Fibroblast of lung (primary cell): ENCODE data around the gene PPIA. TPM values are rescaled to one million over a fixed set of nuclear protein-coding genes. Genes with fewer than 3 reads are reported as not detected.

ENCODE experiments used
- DNase-seq, 2 donors: peaks; one replicate each; pipeline versions ENCODE4 v3.0.0 to v3.0.0-alpha.2; 2010; ENCODE audit warnings: low read depth in 2 of 2
- H2AFZ ChIP-seq: 2 replicates; pipeline ENCODE4 v1.5.1; 2012; ENCODE audit warnings: low read length, control low read depth, inconsistent platforms
- H3K27ac ChIP-seq: 2 replicates; pipeline ENCODE4 v1.5.1; 2011; ENCODE audit warnings: low read length, control low read depth; ENCODE audit not compliant: insufficient read depth
- H3K27me3 ChIP-seq: 2 replicates; pipeline ENCODE4 v1.5.1; 2011; ENCODE audit warnings: mild to moderate bottlenecking, low read length; ENCODE audit not compliant: control insufficient read depth, insufficient read depth
- H3K36me3 ChIP-seq: 2 replicates; pipeline ENCODE4 v1.5.1; 2011; ENCODE audit warnings: low read length; ENCODE audit not compliant: control insufficient read depth, insufficient read depth
- H3K4me1 ChIP-seq: 2 replicates; pipeline ENCODE4 v1.5.1; 2011; ENCODE audit warnings: low read length; ENCODE audit not compliant: control insufficient read depth, insufficient read depth; ENCODE audit errors: extremely low read depth
- H3K4me2 ChIP-seq: 2 replicates; pipeline ENCODE4 v1.5.1; 2011; ENCODE audit warnings: low read length, control low read depth; ENCODE audit not compliant: insufficient read depth; ENCODE audit errors: extremely low read depth
- H3K4me3 ChIP-seq, 4 experiments: fragments of 200-600 bp in 1 of 4; sonication (generic) in 1 of 4; replicated peaks in 1 of 4; 2 replicates each; pipeline ENCODE4 v1.5.1; 2011 to 2016; ENCODE audit warnings: low read length in 4 of 4, low read depth in 3 of 4, mild to moderate bottlenecking in 3 of 4, control low read depth in 2 of 4, inconsistent platforms in 1 of 4, mixed read lengths in 1 of 4; ENCODE audit not compliant: insufficient read depth in 1 of 4; ENCODE audit errors: control extremely low read depth in 1 of 4
- H3K79me2 ChIP-seq: 2 replicates; pipeline ENCODE4 v1.5.1; 2012; ENCODE audit warnings: mild to moderate bottlenecking, low read length, inconsistent platforms; ENCODE audit not compliant: control insufficient read depth, insufficient read depth
- H3K9ac ChIP-seq: 2 replicates; pipeline ENCODE4 v1.5.1; 2011; ENCODE audit warnings: mild to moderate bottlenecking, low read length, control low read depth; ENCODE audit not compliant: insufficient read depth
- H3K9me3 ChIP-seq: 2 replicates; pipeline ENCODE4 v1.5.1; 2012; ENCODE audit warnings: low read depth, low read length; ENCODE audit not compliant: control insufficient read depth, insufficient read depth
- H4K20me1 ChIP-seq: 2 replicates; pipeline ENCODE4 v1.5.1; 2011; ENCODE audit warnings: low read length; ENCODE audit not compliant: control insufficient read depth, insufficient read depth; ENCODE audit errors: extremely low read depth
- CTCF ChIP-seq, 2 donors: IDR thresholded peaks in 1 of 2; conservative IDR thresholded peaks in 1 of 2; 1 replicate in 1 of 2; 2 replicates in 1 of 2; pipeline ENCODE4 v1.5.1; 2011 to 2012; ENCODE audit warnings: low read length in 2 of 2, control low read depth in 1 of 2, inconsistent platforms in 1 of 2, low read depth in 1 of 2, mild to moderate bottlenecking in 1 of 2
- EZH2 ChIP-seq: IDR thresholded peaks from 2 replicates; pipeline ENCODE4 v1.5.1; 2012; ENCODE audit warnings: low read length, control low read depth, mild to moderate bottlenecking; ENCODE audit errors: missing control alignments
- polyA plus RNA-seq, 2 donors: library from polyadenylated mRNA; depleted of rRNA in 1 of 2; stranded (reverse) in 1 of 2; unstranded in 1 of 2; fragments of >200 nt; gene quantifications; 2 replicates each; pipeline ENCODE4 v1.2.1, GENCODE V29; 2011 to 2012; ENCODE audit warnings: missing spikeins in 1 of 2
- total RNA-seq: library from RNA; depleted of rRNA; stranded (reverse); fragments of >200 nt; gene quantifications from 2 replicates; pipeline ENCODE4 v1.2.1, GENCODE V29; 2014

PPIA gene
- total and polyA plus RNA-seq, 2 donors (not counting 1 experiment from before 2014, with no cell fraction given): 1,161 to 7,057 TPM

GRCh38 chr7:44775383-44776107, 20.9 kb upstream of the PPIA start:
- no peak for DNase-seq
- H3K4me3 ChIP-seq: no peak overlapping the region
- H3K27me3 ChIP-seq: peaks cover 3% of the 10 kb centered on the region
- no peaks in the 10 kb centered on the region for H3K36me3 ChIP-seq
- H3K79me2 ChIP-seq: no peaks in the 10 kb centered on the region
- no peak overlapping the region for H2AFZ ChIP-seq
- no peaks in the 10 kb centered on the region for H3K9me3 ChIP-seq
- no peaks in the 10 kb centered on the region for H3K4me1 ChIP-seq
- no peak overlapping the region for H3K9ac ChIP-seq
- H3K27ac ChIP-seq: no peak overlapping the region
- no peak overlapping the region for H3K4me2 ChIP-seq
- no peak for TF ChIP-seq EZH2
- no peak for TF ChIP-seq CTCF (conservative IDR thresholded peaks at IDR 0.05 in 1 of 2, IDR thresholded peaks at IDR 0.05 in 1 of 2; ENCODE audit: low read depth in 1 of 2, low read length in 2 of 2)
- no peaks in the 10 kb centered on the region for H4K20me1 ChIP-seq

GRCh38 chr7:44776211-44776610, 20.3 kb upstream of the PPIA start:
- no peaks in the 10 kb centered on the region for H3K4me1 ChIP-seq
- TF ChIP-seq CTCF (conservative IDR thresholded peaks at IDR 0.05 in 1 of 2, IDR thresholded peaks at IDR 0.05 in 1 of 2; ENCODE audit: low read depth in 1 of 2, low read length in 2 of 2) (no peak), EZH2 (no peak)
- H3K4me3 ChIP-seq: no peak overlapping the region
- no peaks in the 10 kb centered on the region for H3K36me3 ChIP-seq
- no peaks in the 10 kb centered on the region for H4K20me1 ChIP-seq
- H2AFZ ChIP-seq: no peak overlapping the region
- no peak overlapping the region for H3K4me2 ChIP-seq
- no peak overlapping the region for H3K9ac ChIP-seq
- H3K27ac ChIP-seq: no peak overlapping the region
- no peaks in the 10 kb centered on the region for H3K9me3 ChIP-seq
- no peaks in the 10 kb centered on the region for H3K79me2 ChIP-seq
- peaks cover 3% of the 10 kb centered on the region for H3K27me3 ChIP-seq
- no peak for DNase-seq

GRCh38 chr7:44782460-44782859, 14.0 kb upstream of the PPIA start:
- no peaks in the 10 kb centered on the region for H3K36me3 ChIP-seq
- H3K4me1 ChIP-seq: no peaks in the 10 kb centered on the region
- DNase-seq: no peak
- no peaks in the 10 kb centered on the region for H3K27me3 ChIP-seq
- no peaks in the 10 kb centered on the region for H3K79me2 ChIP-seq
- no peak overlapping the region for H3K27ac ChIP-seq
- H2AFZ ChIP-seq: no peak overlapping the region
- no peak overlapping the region for H3K9ac ChIP-seq
- TF ChIP-seq CTCF (conservative IDR thresholded peaks at IDR 0.05 in 1 of 2, IDR thresholded peaks at IDR 0.05 in 1 of 2; ENCODE audit: low read depth in 1 of 2, low read length in 2 of 2) (no peak), EZH2 (no peak)
- H3K4me2 ChIP-seq: no peak overlapping the region
- no peak overlapping the region for H3K4me3 ChIP-seq
- no peaks in the 10 kb centered on the region for H4K20me1 ChIP-seq
- no peaks in the 10 kb centered on the region for H3K9me3 ChIP-seq
